ENCODE results near the gene MORF4L2.

MORF4L2 gene

DNA sequence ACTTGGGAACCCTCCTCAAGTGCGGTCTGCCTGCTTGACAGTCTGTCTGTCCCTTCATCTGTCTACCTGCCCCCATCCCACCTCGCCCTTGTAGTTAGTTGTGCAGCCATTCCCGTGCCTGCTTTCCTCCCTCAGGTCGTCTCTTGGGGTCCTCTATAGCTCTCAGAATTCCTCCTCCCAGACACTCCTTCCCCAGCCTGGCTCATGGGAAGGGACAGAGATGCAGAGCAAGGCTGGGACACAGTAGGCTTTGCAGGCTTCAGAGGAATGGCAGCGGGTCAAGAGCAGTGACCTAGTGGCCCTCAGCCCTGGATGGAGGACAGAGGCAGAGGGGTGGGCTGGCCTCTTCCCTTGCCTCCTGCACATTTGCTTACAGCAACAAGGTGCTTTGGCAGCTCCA lies 42.5 kb upstream of the MORF4L2 start:
- H3K27me3 ChIP-seq = no peaks in the 10 kb centered on the region
- H3K27ac ChIP-seq = no peak overlapping the region
- no peak overlapping the region for H3K4me3 ChIP-seq (ENCODE audit: low read depth in 1 of 2, low read length in 1 of 2)
- H3K36me3 ChIP-seq = no peaks in the 10 kb centered on the region
- peaks cover 25 to 28% of the 10 kb centered on the region in 2 experiments for H3K4me1 ChIP-seq (ENCODE audit: control insufficient read depth in 1 of 2, insufficient read depth in 1 of 2, low read depth in 1 of 2, low read length in 1 of 2)
- TF ChIP-seq CTCF (IDR thresholded peaks at IDR 0.05) = no peak
- H3K9me3 ChIP-seq = no peaks in the 10 kb centered on the region

DNA sequence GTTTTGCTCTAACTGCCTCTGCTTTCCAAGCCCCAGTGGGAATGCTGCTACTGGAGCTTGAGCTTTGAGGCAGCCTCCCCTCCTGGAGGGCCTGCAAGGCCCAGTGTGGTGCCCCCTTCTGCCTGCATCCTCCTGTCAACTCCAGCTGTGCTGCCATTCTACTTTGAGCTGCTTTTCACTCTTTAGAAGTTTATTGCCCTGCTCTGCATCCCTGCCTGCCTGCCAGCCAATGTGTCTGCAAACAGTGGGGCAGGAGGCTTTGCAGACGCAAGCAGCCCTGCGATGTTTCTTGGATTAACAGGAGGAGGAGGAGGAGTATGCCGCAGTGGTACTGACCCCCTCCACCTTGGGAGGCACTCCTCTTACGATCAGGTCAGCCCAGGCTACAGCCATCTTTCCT lies 40.6 kb upstream of the MORF4L2 start:
- H3K4me3 ChIP-seq (ENCODE audit: low read depth in 1 of 2, low read length in 1 of 2) = no peak overlapping the region
- H3K4me1 ChIP-seq (ENCODE audit: control insufficient read depth in 1 of 2, insufficient read depth in 1 of 2, low read depth in 1 of 2, low read length in 1 of 2) = peaks cover 25 to 28% of the 10 kb centered on the region in 2 experiments
- H3K27me3 ChIP-seq = no peaks in the 10 kb centered on the region
- H3K27ac ChIP-seq = no peak overlapping the region
- no peaks in the 10 kb centered on the region for H3K36me3 ChIP-seq
- no peaks in the 10 kb centered on the region for H3K9me3 ChIP-seq
- TF ChIP-seq CTCF (IDR thresholded peaks at IDR 0.05) = no peak

- H3K27me3 ChIP-seq = no peaks in the 10 kb centered on the region
- no peak for TF ChIP-seq CTCF (IDR thresholded peaks at IDR 0.05)
- H3K4me1 ChIP-seq (ENCODE audit: control insufficient read depth in 1 of 2, insufficient read depth in 1 of 2, low read depth in 1 of 2, low read length in 1 of 2) = peaks cover 25 to 27% of the 10 kb centered on the region in 2 experiments
- no peak overlapping the region for H3K4me3 ChIP-seq (ENCODE audit: low read depth in 1 of 2, low read length in 1 of 2)
- no peaks in the 10 kb centered on the region for H3K9me3 ChIP-seq
- H3K27ac ChIP-seq = no peak overlapping the region
- H3K36me3 ChIP-seq = no peaks in the 10 kb centered on the region
Measured at GRCh38 chrX:103726477-103726876, 40.0 kb upstream of the MORF4L2 start.

GRCh38 chrX:103722505-103722904 lies 36.0 kb upstream of the MORF4L2 start:
- H3K36me3 ChIP-seq = no peaks in the 10 kb centered on the region
- TF ChIP-seq CTCF (IDR thresholded peaks at IDR 0.05) = no peak
- no peaks in the 10 kb centered on the region for H3K9me3 ChIP-seq
- H3K27me3 ChIP-seq = no peaks in the 10 kb centered on the region
- H3K4me1 ChIP-seq (ENCODE audit: control insufficient read depth in 1 of 2, insufficient read depth in 1 of 2, low read depth in 1 of 2, low read length in 1 of 2) = no peaks in the 10 kb centered on the region
- H3K27ac ChIP-seq = no peak overlapping the region
- H3K4me3 ChIP-seq (ENCODE audit: low read depth in 1 of 2, low read length in 1 of 2) = no peak overlapping the region

GRCh38 chrX:103718120-103718519 lies 31.6 kb upstream of the MORF4L2 start:
- Histone ChIP-seq H3K4me3 (ENCODE audit: low read depth in 1 of 2, low read length in 1 of 2) (no peak overlapping the region), H3K9me3 (no peaks in the 10 kb centered on the region), H3K4me1 (ENCODE audit: control insufficient read depth in 1 of 2, insufficient read depth in 1 of 2, low read depth in 1 of 2, low read length in 1 of 2) (no peaks in the 10 kb centered on the region), H3K27ac (no peak overlapping the region), H3K27me3 (no peaks in the 10 kb centered on the region), H3K36me3 (no peaks in the 10 kb centered on the region)
- TF ChIP-seq CTCF (IDR thresholded peaks at IDR 0.05) = no peak

DNA sequence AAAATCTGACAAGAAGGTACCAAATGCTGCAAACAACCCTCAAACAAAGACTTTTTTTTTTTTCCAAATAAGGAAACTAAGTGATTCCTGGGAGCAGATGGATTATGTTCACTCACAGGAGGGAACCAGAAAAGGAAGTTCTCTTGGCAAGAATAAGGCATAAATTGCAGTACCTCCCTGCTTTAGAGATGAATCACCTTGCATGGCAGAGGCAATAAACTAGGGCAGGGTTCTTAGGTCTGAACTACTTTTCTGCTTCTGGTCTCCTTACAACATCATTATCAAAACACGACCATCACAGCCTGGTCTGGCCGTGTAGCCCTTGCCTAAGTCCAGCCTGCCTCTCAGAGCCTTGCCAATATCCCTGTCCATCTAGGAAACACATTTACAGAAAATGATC lies 30.5 kb upstream of the MORF4L2 start:
- Histone ChIP-seq H3K27me3 (no peaks in the 10 kb centered on the region), H3K4me3 (ENCODE audit: low read depth in 1 of 2, low read length in 1 of 2) (no peak overlapping the region), H3K27ac (no peak overlapping the region), H3K4me1 (ENCODE audit: control insufficient read depth in 1 of 2, insufficient read depth in 1 of 2, low read depth in 1 of 2, low read length in 1 of 2) (no peaks in the 10 kb centered on the region), H3K36me3 (no peaks in the 10 kb centered on the region), H3K9me3 (no peaks in the 10 kb centered on the region)
- no peak for TF ChIP-seq CTCF (IDR thresholded peaks at IDR 0.05)

Measured in neutrophil (primary cell).